ENCODE measurements around the gene MYO5B.

Gene MYO5B

DNA sequence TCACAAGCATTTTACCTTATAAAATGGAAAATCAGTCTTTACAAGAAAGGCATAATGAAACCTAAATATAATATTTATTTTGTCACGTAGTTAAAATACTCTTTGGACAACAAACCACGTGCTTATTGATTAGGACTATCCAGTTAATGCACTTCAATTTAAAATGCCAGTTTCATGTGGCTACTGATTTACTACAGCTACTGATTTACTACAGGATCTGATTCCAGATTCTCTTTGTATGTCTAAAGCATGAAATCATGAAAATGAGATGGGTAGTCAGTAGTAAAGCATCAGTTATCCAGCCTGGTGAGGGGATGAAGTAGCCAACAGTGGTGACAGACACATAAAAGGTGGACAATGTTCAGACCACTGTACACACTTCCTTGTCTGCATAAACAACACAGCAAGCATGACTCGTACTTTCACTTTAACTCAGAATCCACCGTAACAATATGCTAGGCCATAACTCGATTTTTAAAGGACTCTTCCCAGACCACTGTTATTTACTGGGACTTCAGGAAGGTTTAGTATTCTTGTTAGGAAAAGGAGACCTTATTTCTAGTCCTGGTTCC lies 406.5 kb downstream of the MYO5B start:
- TF ChIP-seq, protein P1, sequence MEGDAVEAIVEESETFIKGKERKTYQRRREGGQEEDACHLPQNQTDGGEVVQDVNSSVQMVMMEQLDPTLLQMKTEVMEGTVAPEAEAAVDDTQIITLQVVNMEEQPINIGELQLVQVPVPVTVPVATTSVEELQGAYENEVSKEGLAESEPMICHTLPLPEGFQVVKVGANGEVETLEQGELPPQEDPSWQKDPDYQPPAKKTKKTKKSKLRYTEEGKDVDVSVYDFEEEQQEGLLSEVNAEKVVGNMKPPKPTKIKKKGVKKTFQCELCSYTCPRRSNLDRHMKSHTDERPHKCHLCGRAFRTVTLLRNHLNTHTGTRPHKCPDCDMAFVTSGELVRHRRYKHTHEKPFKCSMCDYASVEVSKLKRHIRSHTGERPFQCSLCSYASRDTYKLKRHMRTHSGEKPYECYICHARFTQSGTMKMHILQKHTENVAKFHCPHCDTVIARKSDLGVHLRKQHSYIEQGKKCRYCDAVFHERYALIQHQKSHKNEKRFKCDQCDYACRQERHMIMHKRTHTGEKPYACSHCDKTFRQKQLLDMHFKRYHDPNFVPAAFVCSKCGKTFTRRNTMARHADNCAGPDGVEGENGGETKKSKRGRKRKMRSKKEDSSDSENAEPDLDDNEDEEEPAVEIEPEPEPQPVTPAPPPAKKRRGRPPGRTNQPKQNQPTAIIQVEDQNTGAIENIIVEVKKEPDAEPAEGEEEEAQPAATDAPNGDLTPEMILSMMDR (IDR thresholded peaks at IDR 0.05) = no peak

DNA sequence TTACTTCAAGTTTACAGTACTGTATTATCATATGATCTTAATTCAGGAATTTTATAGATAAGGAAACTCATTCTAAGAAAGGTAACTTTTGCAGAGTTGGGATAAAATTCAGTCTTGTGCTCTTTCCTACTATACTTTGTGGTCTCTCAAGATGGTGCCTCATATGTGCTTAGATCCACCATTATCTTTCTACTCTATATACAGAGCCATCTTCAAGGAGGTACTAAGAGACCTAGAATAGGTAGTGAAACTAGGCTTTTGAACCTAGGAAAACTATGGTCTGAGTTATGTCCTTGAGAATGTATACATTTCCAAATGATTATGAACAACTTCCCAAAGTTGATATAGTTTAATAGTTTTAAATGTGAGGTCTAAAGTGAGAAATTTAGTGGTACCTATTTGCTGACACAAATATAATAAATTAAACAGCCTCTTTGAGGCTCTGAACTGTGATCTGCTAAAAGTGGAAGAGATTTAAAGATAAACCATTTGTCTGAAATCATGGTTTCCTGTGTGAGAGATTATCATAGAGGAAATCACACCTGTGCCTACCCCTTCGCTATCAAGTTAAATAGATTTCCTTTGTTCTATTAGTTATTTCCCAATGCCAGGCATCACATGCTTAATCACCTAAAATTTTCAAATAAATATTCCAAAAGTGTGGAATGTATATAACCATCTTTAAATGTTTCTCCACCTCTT lies 408.8 kb downstream of the MYO5B start:
- TF ChIP-seq, protein P1 (IDR thresholded peaks at IDR 0.05) = no peak

DNA sequence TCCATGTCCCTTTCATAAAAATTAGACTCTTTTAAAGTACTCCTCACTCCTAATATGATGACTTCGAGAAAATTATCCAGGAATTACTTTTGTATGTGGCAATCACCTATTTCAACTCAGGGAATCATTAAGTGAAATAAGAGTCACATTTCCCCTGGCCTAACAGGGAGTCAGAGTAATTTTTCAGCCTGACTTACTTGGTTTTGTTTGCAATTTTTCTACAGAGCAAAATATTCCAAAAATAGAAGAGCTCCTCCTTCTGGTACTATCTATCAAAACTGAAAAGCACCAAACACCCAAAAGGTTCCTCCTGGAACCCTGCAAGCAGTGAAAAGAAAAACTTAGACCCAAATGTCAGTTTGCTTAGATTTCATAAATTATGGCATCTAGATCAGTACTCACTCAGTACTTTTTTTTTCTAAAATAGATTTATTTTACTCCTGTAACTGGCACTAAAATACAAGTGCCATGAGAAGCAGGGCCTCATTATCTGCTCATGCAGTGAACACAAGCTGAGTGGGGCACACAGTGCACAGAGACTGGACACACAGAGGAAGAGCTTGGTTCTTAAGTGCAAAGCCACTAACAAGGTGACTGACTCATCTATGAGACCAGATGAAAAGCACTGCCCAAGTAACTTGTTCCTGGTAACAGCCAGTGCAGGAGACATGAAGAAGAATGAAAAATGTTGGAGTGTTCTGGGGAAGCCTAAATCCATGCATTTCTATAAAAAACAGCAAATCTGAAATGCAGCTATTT lies 410.3 kb downstream of the MYO5B start:
- TF ChIP-seq, protein P1 (IDR thresholded peaks at IDR 0.05) = peak; percentile 46

DNA sequence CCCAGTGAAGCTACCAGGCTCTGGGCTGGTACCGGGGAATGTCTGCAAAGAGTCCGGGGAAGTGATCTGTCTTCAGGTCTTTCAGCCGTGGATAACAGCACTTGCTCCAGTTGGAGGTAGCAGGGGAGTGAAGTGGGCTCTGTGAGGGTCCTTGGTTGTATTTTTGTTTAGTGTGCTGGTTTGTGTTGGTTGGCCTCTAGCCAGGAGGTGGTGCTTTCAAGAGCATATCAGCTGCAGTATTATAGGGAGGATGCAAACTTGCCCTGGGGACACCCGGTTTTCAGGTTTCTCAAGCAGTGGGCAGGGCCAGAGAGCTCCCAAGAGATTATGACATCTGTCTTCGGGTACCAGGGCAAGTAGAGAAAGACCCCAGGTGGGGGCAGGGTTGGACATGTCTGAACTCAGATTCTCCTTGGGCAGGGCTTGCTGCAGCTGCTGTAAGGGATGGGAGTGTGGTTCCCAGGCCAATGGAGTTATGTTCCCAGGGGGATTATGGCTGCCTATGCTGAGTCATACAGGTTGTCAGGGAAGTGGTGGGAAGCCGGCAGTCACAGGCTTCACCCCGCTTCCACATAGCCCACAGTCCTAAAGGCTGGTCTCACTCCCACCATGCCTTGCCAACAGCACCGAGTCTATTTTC lies 416.0 kb downstream of the MYO5B start:
- TF ChIP-seq, protein P1 (IDR thresholded peaks at IDR 0.05) = no peak

Measured in LNCAP (cell line).